GM12872 (cell line): ENCODE results near the gene FXYD1.

Experiments
- TF ChIP-seq, protein P1 (sequence below): IDR thresholded peaks from 3 replicates; pipeline ENCODE4 v1.5.1; 2011; ENCODE audit warnings: low read depth, mild to moderate bottlenecking, low read length, moderate library complexity; ENCODE audit not compliant: insufficient read depth

The FXYD1 gene

GRCh38 chr19:35124098-35125060, 14.2 kb upstream of the FXYD1 start:
- TF ChIP-seq, protein P1, sequence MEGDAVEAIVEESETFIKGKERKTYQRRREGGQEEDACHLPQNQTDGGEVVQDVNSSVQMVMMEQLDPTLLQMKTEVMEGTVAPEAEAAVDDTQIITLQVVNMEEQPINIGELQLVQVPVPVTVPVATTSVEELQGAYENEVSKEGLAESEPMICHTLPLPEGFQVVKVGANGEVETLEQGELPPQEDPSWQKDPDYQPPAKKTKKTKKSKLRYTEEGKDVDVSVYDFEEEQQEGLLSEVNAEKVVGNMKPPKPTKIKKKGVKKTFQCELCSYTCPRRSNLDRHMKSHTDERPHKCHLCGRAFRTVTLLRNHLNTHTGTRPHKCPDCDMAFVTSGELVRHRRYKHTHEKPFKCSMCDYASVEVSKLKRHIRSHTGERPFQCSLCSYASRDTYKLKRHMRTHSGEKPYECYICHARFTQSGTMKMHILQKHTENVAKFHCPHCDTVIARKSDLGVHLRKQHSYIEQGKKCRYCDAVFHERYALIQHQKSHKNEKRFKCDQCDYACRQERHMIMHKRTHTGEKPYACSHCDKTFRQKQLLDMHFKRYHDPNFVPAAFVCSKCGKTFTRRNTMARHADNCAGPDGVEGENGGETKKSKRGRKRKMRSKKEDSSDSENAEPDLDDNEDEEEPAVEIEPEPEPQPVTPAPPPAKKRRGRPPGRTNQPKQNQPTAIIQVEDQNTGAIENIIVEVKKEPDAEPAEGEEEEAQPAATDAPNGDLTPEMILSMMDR: no peak

GRCh38 chr19:35125270-35125717, 13.3 kb upstream of the FXYD1 start:
- TF ChIP-seq, protein P1: no peak

- TF ChIP-seq, protein P1: no peak
These were observed 12.6 kb upstream of the FXYD1 start for GRCh38 chr19:35125749-35126623.

DNA sequence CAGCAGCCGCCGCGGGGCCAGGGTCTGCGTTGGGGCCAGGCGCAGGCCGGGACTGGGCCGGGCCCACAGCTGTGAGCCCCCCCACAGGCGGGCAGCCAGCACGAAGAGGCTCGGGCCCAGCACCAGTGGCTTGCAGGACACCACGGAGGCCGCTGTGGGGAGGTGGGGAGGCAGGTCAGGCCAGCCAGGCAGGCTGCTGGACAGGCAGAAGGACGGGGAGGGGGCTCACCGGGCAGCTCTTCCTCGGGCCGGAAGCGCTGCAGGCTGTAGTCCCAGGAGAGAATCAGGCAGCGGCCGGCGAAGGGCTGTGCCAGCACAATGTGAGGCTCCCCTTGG, 12.0 kb upstream of the FXYD1 start:
- TF ChIP-seq, protein P1: no peak

- TF ChIP-seq, protein P1: no peak
These were observed 10.8 kb upstream of the FXYD1 start for GRCh38 chr19:35127871-35128270.

DNA sequence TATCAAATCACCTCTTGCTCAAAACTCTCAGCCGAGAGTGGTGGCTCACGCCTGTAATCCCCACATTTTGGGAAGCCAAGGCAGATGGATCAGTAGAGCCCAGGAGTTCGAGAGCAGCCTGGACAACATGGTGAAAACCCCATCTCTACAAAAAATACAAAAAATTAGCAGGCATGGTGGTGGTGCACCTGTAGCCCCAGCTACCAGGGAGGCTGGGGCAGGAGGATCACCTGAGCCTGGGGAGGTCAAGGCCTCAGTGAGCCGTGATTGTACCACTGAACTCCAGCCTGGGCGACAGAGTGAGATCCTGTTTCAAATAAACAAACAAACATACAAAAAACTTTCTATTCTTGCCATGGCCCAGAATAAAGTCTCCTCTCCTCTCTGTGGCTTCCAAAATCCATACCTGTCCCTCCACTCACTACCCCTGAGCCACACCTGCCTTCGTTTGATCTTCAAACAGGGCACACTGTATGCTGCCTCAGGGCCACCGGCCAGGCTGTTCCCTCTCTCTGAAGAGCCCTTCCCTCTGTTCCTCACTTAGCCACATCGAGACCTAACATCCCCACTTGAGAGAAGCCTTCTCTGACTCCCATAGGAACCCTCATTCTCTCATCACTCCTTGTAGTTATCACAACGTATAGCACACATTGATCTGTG, 10.1 kb upstream of the FXYD1 start:
- TF ChIP-seq, protein P1: no peak
